Measurements from ENCODE around the gene ARID4A. TPM values are rescaled to one million over a fixed set of nuclear protein-coding genes. Genes with fewer than 3 reads are reported as not detected.

The ARID4A gene
- total and polyA plus RNA-seq, 2 donors (not counting 3 experiments of a cell fraction or from before 2014, with no cell fraction given) = 3.7 to 20.0 TPM

DNA sequence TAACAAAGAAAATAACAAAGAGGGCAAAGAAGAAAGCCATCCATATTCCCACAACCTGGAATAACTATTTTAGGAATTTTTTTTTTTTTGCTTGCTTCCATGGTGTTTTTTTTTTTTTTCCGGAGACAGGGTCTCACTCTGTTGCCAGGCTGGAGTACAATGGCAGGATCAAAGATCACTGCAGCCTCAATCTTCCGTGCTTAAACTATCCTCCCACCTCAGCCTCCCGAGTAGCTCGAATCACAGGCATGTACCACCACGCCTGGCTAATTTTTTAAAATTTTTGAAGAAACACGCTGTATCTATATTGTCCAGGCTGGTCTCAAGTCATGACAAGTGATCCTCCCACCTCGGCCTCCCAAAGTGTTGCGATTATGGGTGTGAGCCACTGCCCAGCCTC, 20.2 kb upstream of the ARID4A start:
- Histone ChIP-seq H3K27me3 (ENCODE audit: control insufficient read depth in 2 of 2, insufficient read depth in 2 of 2, low read length in 2 of 2) (no peaks in the 10 kb centered on the region), H4K20me1 (replicated peaks; ENCODE audit: control insufficient read depth, extremely low read depth, insufficient read depth, low read length) (peaks cover 10% of the 10 kb centered on the region), H3K4me2 (ENCODE audit: insufficient read depth, low read length) (no peak overlapping the region), H3K4me3 (replicated peaks in 1 of 3; ENCODE audit: insufficient read depth in 1 of 3, low read depth in 1 of 3, low read length in 3 of 3) (no peak overlapping the region), H3K79me2 (ENCODE audit: control insufficient read depth, insufficient read depth, low read length) (peaks cover 81% of the 10 kb centered on the region), H3K9me1 (replicated peaks; ENCODE audit: control insufficient read depth, extremely low read depth, insufficient read depth, low read length) (no peaks in the 10 kb centered on the region), H3K4me1 (ENCODE audit: control insufficient read depth, extremely low read depth, insufficient read depth, low read length) (peaks cover 25% of the 10 kb centered on the region), H2AFZ (ENCODE audit: low read depth, low read length) (no peak overlapping the region), H3K36me3 (ENCODE audit: control insufficient read depth in 2 of 2, extremely low read depth in 1 of 2, insufficient read depth in 2 of 2, low read length in 2 of 2) (peaks cover 7% of the 10 kb centered on the region in 2 experiments), H3K27ac (ENCODE audit: insufficient read depth, low read depth, low read length) (no peak overlapping the region), H3K9me3 (replicated peaks; ENCODE audit: control insufficient read depth, insufficient read depth, low read length) (no peaks in the 10 kb centered on the region), H3K9ac (replicated peaks; ENCODE audit: extremely low read depth, insufficient read depth, low read length) (no peak overlapping the region)
- intact Hi-C loops (cut with micrococcal nuclease) = no loop called here
- ChIA-PET POLR2A (no interaction called here), CTCF (no interaction called here)
- FAIRE-seq (no peak), DNase-seq (ENCODE audit: low read depth, low spot score) (no peak)
- BruUV-seq (replicated peaks) = no TSS peak
- dilution Hi-C loops (cut with MboI; ENCODE audit: extremely low pct_ligation_motif_present, low sequenced_read_pairs) = no loop called here
- TF ChIP-seq, protein P1, sequence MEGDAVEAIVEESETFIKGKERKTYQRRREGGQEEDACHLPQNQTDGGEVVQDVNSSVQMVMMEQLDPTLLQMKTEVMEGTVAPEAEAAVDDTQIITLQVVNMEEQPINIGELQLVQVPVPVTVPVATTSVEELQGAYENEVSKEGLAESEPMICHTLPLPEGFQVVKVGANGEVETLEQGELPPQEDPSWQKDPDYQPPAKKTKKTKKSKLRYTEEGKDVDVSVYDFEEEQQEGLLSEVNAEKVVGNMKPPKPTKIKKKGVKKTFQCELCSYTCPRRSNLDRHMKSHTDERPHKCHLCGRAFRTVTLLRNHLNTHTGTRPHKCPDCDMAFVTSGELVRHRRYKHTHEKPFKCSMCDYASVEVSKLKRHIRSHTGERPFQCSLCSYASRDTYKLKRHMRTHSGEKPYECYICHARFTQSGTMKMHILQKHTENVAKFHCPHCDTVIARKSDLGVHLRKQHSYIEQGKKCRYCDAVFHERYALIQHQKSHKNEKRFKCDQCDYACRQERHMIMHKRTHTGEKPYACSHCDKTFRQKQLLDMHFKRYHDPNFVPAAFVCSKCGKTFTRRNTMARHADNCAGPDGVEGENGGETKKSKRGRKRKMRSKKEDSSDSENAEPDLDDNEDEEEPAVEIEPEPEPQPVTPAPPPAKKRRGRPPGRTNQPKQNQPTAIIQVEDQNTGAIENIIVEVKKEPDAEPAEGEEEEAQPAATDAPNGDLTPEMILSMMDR (IDR thresholded peaks at IDR 0.05; ENCODE audit: extremely low read depth in 1 of 2, insufficient read depth in 1 of 2, low read depth in 1 of 2, low read length in 2 of 2) = no peak
- no peak for TF ChIP-seq MYC (IDR thresholded peaks at IDR 0.05; ENCODE audit: low read depth, low read length)
- TF ChIP-seq JUN (IDR thresholded peaks at IDR 0.05; ENCODE audit: borderline replicate concordance, insufficient read depth, insufficient read length, low read depth) = no peak
- no peak for TF ChIP-seq POLR2A (IDR thresholded peaks at IDR 0.05; ENCODE audit: low read depth, low read length)
- no peak for TF ChIP-seq GATA2 (IDR thresholded peaks at IDR 0.05; ENCODE audit: insufficient read depth, insufficient read length, low read depth, low read length)
- TF ChIP-seq FOS (IDR thresholded peaks at IDR 0.05; ENCODE audit: borderline replicate concordance, insufficient read depth, low read length) = no peak
- no peak for TF ChIP-seq POLR2AphosphoS5 (IDR thresholded peaks at IDR 0.05; ENCODE audit: insufficient read depth, low read depth, low read length)
- TF ChIP-seq, protein P2, sequence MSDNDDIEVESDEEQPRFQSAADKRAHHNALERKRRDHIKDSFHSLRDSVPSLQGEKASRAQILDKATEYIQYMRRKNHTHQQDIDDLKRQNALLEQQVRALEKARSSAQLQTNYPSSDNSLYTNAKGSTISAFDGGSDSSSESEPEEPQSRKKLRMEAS (IDR thresholded peaks at IDR 0.05; ENCODE audit: insufficient read depth, insufficient read length) = no peak

Data from endothelial cell of umbilical vein (primary cell).